ENCODE data around the gene ATRNL1. TPM values are rescaled to one million over a fixed set of nuclear protein-coding genes. Genes with fewer than 3 reads are reported as not detected.

ATRNL1 gene, protein sequence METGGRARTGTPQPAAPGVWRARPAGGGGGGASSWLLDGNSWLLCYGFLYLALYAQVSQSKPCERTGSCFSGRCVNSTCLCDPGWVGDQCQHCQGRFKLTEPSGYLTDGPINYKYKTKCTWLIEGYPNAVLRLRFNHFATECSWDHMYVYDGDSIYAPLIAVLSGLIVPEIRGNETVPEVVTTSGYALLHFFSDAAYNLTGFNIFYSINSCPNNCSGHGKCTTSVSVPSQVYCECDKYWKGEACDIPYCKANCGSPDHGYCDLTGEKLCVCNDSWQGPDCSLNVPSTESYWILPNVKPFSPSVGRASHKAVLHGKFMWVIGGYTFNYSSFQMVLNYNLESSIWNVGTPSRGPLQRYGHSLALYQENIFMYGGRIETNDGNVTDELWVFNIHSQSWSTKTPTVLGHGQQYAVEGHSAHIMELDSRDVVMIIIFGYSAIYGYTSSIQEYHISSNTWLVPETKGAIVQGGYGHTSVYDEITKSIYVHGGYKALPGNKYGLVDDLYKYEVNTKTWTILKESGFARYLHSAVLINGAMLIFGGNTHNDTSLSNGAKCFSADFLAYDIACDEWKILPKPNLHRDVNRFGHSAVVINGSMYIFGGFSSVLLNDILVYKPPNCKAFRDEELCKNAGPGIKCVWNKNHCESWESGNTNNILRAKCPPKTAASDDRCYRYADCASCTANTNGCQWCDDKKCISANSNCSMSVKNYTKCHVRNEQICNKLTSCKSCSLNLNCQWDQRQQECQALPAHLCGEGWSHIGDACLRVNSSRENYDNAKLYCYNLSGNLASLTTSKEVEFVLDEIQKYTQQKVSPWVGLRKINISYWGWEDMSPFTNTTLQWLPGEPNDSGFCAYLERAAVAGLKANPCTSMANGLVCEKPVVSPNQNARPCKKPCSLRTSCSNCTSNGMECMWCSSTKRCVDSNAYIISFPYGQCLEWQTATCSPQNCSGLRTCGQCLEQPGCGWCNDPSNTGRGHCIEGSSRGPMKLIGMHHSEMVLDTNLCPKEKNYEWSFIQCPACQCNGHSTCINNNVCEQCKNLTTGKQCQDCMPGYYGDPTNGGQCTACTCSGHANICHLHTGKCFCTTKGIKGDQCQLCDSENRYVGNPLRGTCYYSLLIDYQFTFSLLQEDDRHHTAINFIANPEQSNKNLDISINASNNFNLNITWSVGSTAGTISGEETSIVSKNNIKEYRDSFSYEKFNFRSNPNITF (N-terminal part only)
- under 1 TPM in 3 of 4 donors, not detected in 1; 0.34 to 0.98 (median 0.44) TPM for total RNA-seq

GRCh38 chr10:115093286-115093775 is at the start of gene ATRNL1:
Gene ATRNL1, plus strand, starts transcription at chr10:115093365. Its CDS starts 386 bp downstream, at chr10:115093751.
- TF ChIP-seq CTCF (IDR thresholded peaks at IDR 0.05; ENCODE audit: low read depth): no peak

GRCh38 chr10:115043719-115044118 is 49.4 kb upstream of the ATRNL1 start:
- TF ChIP-seq CTCF (IDR thresholded peaks at IDR 0.05; ENCODE audit: low read depth): no peak

DNA sequence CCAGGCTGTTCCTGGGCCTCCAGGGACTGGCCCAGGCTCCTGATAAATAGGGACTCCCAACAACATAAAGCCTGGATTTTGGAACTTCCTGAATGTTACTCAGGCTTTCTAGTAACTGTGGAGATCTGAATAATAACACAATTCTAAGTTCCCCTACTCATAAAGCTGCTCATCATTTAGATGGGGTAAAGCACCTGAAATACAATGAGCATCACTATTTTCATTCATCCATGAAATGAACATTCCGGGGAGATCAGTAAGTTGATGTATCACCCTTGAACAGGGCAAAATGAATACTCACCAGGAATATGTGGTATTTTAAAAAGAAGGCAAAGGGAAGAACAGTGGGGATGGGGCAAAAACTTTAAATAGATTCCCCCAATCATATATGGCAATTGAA is 48.3 kb upstream of the ATRNL1 start:
- no peak for TF ChIP-seq CTCF (IDR thresholded peaks at IDR 0.05; ENCODE audit: low read depth)

GRCh38 chr10:115045499-115045898 is 47.7 kb upstream of the ATRNL1 start:
- no peak for TF ChIP-seq CTCF (IDR thresholded peaks at IDR 0.05; ENCODE audit: low read depth)

- TF ChIP-seq CTCF (IDR thresholded peaks at IDR 0.05; ENCODE audit: low read depth): no peak
Measured at GRCh38 chr10:115046686-115047236, 46.4 kb upstream of the ATRNL1 start.

GRCh38 chr10:115047705-115048104 is 45.5 kb upstream of the ATRNL1 start:
- no peak for TF ChIP-seq CTCF (IDR thresholded peaks at IDR 0.05; ENCODE audit: low read depth)

All from subcutaneous adipose tissue (tissue), 4 donors.